ENCODE results near the gene COL2A1.

GRCh38 chr12:47940773-47941474, 63.4 kb downstream of the COL2A1 start:
- TF ChIP-seq POLR2AphosphoS5 (IDR thresholded peaks at IDR 0.05; ENCODE audit: low read depth, low read length) (no peak), TAF1 (IDR thresholded peaks at IDR 0.05; ENCODE audit: borderline replicate concordance, low read depth, low read length) (no peak), POLR2A (IDR thresholded peaks at IDR 0.05; ENCODE audit: low read depth, low read length) (no peak)

All from GM12892 (cell line).